NCI-H2227 treated with DMSO at 0.1 percent for 48 hours (cell line): ENCODE results near the gene ANKRD63.

ENCODE experiments used
- DNase-seq: peaks from one replicate; lab custom pipeline; 2025; lab: John Stamatoyannopoulos, UW

Gene ANKRD63

DNA sequence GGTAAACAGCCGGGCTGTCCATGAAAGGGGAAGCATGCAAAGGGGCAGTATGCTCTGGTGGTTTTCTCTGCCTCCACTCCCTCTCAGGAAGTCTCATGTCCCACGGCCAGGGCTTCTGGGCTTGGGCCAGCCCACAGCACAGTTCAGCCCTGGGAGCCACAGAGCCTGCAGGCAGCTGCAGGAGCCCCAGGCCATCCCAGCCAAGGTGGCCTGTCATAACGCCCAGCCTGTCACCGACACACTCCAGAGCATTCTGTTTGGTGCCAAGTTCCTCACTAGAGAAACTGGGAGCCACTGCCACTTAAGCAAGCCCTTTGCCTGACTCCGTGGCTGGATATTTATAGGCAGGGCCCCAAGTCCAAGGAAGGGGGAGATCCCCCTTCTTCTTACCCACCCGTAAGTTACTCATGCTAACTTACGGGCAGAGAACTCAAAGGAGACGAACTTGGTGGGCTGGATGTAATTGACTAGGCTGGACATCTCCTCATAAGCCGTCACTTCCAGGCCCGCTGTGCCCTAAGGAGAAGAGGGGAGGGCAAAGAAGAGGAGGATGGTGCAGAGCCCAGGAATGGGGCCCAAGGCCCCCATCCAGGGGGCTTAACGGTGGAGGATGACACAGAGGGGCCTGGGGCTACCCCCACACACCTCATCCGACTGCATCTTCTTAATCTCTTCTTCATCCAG is 13.2 kb upstream of the ANKRD63 start:
- DNase-seq, result no peak

DNA sequence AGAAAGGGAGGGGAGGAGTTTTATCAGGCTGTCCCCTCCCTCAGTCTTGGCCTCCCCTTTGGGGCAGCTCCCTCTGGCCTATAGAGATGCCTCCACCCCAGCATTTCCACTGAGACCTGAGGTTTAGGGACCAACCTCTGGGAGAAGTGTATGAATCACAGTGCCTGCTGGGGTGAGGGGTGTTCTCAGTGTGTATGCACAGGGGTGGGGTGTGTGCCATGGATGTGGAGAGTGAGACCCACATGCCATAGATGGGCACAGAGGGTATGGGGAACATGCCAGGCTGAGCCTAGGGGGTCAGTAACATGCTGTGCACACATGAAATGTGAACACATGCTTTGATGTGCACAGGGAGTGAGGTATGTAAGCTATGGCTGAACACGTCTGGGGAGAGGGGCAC is 12.4 kb upstream of the ANKRD63 start:
- no peak for DNase-seq

DNA sequence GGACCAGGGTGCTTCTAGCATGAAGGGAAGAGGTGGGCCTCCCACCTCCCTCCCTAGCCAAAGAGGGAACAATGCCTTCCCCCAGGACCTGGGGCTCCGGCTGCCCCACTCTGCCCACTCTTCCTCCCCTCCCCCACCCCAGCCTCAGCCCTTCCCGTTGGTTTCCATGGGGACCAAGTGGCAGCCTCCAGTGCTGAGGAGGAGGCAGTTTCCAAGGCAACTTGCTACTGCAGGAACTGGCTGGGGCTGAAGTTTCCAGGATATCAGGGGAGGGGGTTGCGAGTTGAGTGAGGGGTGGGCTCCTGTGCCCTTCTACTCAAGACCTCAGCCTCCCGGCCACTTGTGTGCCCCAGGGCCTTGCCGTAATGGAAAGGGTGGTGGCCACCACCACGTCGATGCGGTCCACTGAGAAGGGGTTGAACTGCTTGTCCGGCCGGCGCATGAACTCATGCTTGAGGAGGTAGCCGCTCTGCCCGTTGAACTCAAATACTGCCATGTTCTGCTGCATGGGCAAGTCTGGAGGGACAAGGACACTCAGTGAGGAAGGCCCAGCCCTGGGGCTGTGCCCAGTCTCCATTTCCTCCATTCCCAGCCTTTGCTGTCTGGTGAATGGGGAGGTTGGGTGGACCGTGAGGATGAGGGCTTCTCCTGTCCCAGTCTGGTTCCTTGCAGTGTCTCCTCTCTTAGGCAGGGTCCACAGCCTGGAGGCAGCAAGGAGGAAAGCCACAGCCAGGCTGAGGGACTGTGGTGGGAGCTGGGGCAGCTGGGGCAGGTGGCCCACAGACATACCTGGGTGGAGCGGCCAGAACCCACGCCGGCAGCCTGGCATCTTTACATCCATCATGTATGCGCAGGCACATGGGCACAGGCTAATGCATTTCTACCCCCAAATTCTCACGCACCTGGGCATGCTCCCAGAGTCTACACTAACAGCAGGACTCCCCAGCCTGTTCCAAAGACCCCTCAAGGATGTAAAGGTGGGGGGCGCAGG is 11.3 kb upstream of the ANKRD63 start:
- DNase-seq, result no peak

DNA sequence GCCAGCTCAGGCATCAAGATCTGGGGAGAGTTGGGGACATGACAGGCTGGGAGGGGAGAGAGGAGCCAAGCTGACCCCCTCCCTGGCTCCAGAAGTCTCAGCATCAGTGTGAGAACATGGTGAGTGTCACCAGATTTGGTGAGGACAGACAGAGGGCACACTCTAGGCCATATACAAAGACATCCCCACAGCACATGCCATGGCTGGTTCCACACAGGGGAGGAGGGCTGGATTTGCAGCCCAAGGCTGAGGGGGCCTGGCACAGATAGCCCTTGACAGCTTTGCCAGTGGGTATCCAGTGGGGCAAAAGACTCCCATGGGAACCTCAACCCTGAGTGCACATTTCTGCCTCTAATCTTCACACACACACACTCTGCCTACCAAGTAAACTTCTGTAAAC is 10.1 kb upstream of the ANKRD63 start:
- no peak for DNase-seq

DNA sequence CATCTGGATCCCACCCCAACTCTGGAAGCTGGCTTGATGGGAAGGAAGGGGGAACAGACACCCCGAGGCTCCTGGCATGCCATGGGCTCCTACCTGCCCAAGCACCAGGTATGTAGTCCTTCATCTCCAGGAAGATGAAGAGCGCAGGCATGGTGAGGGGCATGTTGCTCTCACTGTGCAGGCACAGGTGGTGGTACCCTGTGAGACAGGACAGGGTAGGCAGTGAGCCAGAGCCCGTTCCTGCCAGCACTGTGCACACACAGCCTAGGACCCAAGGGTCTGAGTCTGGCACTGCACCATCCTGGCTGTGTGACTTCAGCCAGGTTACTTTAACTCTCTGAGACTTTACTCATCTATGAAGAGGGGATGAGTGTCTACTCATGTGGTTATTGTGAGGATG is 9.4 kb upstream of the ANKRD63 start:
- no peak for DNase-seq

DNA sequence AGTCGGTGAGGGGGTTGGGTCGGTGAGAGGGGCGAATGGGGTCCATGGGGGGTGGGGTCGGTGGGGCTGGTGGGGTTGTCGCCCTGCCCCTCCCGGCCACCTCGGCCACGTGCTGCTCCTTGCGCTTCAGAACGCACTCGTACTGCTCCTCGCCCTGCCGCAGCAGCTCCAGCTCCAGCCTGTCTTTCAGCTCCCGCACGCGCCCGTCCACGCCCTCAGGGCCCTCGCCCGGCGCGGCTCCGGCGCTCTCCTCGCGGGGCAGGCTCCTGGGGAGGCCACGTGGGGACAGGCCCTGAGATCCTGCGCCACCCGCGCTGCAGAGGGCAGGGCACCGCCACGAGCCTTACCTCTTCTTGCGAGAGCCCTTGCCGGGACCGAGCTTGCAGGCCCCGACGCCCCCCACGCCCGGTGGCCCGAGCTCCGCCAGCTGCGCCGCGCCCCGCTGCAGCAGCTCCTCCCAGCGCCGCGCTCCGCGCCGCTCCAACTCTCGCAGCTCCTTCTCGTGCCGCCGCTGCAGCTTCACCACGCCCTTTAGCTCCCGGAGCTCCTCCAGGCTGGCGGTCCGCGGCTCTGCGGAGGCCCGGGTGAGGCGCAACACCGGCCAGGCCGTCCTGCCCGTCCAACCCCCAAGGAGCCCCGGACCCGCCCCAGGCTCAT is 8.2 kb upstream of the ANKRD63 start:
- DNase-seq, result peak; percentile 42

DNA sequence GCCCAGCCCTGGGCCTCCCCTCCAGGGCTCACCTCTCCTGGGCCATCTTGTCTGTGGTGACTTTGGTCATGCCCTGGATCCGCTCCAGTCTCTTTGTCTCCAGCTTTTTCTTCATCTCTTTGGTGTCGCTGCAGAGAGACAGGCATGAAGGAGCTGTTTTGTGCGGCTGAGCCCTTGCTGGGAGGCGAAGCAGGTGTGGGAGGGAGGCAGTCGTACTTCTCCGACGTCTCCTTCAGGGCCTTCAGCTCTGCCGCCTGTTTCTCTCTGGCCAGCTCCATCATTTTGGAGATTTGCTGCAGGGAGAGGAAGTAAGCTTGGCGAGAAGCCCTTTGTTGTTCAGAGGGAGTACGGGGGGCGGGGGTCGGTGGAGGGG is 7.7 kb upstream of the ANKRD63 start:
- no peak for DNase-seq

DNA sequence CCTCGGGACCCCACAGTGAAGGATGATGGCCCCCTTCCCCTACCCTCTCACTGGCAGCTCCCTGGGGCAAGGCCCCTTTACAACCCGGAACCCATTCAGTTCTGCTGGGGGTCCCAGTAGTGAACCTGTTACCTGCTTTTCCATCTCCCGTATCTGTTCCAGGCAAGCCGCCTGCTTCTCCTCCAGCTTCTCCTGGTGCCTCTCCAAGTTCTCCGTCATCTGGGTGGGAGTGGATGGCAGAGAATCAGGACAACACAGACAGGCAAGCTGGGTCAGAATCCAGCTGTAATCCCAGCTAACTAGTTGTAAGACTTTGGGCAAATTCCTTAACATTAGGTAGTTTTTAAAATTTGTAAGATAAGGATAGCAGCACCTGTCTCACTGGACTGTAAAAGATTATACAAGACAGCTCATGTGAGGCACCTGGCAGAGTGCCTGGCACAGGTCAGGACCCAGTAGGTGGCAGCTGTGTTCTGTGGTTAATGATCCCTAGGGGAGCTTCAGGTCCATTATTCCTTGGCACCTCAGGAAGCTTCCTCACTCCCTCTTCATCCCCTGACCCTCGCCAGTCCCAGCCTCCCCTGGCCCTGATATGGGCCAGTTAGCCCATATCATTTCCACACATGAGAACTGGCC is 6.4 kb upstream of the ANKRD63 start:
- DNase-seq, result no peak

DNA sequence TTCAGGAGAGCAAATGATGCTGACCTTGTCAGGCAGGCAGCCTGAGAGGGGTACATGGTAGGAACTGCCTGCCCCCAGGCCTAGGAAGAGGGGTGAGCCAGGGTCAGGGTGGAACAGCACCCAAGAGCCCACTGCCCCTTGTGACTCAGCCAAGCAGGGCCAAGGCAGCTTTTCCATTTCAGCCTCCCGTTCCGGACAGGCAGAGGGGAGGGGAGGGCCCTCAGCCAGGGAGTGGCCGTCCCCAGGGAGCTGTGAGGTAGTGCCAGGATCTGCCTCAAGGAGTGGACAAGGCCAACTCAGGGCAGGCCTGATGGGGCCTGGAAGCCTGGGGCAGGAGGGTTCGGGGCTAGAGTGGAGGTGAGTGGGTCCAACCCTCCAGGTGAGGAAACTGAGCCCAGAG is 5.1 kb upstream of the ANKRD63 start:
- DNase-seq, result no peak

DNA sequence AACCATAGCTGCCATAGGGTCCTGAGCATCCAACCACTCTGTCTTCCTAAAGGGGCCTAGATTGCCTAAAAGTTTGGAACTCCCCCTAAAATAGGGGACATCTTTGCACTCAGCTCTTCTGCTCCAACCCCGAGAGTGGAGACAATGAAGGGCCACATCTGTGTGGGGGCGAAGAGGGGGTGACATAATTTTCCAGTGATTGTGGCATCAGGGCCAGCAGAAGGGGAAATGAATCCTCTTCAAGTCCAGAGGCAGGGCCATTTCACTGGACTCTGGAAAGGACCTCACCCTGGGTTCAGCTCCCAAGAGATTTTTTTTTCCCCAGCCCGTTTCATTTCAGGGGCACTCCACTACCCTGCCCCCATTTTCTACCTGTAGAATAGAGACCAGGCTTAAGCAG is 4.6 kb upstream of the ANKRD63 start:
- no peak for DNase-seq

DNA sequence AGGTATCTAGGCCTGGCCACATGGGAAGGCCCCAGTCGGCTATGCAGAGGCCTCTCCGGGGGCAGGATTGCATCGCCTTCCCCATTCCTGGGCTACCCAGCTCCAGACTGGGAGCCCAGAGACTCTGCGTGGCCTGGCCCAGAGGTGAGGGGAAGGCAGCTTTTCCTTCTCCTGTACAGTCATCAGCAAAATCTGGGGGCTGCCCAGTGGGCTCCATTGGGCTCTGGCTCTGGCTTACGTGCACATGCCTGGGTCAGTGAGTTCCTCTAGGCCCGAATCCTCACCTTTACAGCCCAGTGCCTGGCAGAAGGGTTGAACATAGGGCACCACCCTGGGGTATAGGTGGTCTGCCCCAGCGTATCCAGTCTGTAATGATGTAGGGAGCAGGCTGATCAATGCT is 3.9 kb upstream of the ANKRD63 start:
- DNase-seq, result no peak

DNA sequence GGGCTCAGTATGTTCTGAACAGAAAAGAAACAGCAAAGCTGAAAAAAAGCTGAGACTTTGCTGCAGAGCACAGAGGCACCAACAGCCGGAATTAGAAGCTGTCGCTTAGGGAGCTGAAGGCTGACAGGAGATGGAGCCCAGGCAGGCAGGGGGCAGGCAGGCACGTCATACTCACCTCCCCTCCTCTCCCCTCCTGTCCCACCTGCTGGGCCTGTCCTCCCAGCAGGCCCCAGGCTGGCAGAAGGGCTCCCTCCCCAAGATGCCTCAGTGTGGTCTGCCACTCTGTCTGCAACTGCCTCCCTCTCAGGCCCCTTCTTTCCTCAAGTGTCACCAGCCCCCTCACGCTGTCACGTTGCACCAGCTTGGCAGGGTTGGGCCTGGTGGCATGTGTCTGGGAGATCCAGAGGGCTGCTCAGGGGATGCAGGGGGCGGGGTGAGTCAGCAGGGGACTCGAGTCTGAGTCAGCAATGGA is 3.2 kb upstream of the ANKRD63 start:
- no peak for DNase-seq

DNA sequence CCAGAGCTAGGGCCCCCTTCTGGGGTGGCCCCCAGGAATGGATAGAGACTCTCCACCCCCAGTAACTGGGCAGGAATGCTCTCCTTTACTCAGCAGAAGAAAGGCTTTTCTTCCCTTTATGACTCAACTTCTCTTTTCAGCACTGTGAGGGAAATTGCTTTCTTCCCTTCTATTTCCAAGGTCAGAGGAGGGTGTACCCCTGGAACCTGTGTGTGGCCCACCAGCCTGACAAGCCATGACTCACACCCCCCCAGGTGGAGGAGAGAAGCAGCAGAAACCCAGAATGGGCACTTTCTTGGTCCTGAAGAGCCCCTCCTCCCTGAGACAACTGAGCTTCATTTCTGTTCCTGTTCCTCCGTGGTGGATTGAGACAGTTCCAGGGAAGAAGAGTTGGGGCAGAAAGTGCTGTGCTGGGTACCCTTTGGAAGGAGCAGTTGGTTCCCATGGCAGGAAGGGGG is 2.7 kb upstream of the ANKRD63 start:
- no peak for DNase-seq

DNA sequence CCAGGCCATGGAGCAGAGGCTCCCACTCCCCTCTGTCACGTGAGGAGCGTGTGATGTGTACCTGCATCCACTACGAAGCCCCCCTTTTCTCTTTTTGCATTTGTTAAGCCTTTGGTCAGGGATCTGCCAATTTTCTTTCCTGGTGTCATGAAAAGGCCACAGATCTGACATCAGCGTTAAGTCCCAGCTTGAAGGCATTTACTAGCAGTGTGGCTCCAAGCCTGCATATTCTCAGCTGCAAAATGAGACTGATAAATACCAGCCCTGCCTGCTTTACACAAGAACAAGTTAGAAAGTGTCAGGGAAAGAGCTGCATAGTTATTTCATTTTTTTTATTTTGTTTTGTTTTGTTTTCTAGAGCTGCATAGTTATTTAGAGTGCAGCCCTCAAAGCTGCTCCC is 2.3 kb upstream of the ANKRD63 start:
- no peak for DNase-seq

DNA sequence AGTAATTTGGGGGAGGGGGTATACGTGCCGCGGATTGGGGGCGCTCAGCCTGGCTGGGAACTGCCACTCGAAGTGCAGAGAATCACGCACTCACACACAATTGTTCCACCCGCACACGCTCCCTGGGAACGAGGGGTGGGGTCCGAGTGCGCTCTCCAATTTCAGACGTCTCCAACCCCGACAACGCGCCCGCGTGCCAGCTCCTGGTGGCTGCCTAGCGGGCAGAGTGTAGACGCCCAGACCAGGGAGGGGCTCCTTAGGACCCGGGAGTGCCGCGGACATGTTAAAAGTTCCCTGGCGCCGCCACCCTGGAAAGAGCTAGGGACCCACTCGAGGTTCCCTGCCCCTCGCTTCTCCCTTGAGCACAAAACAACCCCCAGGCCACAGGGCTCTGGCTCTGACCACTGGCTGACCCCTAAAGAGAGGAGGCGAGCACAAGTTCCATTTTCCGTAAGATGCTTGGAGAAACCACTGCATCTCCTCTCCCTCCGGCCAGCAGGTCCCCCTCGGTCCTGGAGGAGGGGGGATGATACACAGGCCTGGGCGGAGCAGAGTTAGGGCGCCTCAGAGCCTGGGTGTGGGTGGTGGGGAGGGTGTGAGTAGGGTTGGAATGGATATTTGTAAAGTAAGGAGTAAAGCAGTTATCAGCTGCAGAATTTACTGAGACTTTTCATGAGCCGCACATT is 894 bp upstream of the ANKRD63 start:
- DNase-seq, result no peak

DNA sequence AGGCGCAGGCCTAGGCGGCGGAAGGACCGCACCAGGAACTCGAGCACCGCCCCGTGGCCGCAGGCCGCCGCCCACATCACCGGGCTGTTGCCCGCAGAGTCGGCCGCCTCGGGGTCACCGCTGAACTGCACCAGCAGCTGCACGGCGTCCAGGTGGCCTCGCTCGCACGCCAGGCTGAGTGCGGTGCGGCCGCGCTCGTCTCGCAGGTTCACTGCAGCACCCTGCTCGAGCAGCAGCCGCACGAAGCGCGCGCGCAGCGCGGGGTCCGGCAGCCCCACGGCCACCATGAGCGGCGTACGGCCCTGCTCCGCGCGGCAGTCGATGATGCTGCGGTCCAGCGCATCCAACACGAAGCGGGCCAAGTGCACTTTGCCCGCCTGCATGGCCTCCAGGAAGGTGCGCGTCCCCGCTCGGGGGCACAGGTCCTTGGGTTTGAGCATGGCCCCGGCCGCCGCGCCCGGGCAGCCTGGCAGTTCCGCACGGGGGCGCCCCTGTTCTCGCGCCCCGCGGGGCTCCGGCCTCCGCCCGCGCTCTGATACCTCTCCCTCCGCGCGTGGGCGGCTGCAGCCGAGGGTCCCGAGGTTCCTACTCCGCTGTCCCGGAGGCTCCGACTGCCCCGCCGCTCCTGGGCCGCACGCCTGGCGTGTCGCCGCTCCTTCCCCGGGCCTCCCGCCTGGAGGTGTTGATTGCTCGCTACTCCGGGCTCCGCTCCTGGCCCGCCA is 556 bp downstream of the ANKRD63 start:
- no peak for DNase-seq

DNA sequence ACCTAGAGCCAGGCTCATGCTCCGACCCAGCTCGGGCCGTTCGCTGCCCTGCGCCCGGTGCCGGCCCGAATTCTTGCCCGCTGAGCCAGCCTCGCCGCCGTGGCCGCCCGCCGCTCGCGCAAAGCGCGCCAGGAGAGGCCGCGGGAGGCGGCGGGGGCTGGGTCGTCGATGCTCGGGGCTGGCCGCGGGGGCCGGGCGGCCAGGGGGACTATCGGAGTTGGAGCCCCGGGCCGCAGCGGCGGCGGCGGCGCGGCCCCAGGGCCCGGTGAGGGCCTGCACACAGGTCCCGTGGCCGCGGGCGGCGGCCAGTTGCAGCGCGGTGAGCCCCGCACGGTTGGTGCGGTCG is 1.1 kb downstream of the ANKRD63 start:
- DNase-seq, result no peak

DNA sequence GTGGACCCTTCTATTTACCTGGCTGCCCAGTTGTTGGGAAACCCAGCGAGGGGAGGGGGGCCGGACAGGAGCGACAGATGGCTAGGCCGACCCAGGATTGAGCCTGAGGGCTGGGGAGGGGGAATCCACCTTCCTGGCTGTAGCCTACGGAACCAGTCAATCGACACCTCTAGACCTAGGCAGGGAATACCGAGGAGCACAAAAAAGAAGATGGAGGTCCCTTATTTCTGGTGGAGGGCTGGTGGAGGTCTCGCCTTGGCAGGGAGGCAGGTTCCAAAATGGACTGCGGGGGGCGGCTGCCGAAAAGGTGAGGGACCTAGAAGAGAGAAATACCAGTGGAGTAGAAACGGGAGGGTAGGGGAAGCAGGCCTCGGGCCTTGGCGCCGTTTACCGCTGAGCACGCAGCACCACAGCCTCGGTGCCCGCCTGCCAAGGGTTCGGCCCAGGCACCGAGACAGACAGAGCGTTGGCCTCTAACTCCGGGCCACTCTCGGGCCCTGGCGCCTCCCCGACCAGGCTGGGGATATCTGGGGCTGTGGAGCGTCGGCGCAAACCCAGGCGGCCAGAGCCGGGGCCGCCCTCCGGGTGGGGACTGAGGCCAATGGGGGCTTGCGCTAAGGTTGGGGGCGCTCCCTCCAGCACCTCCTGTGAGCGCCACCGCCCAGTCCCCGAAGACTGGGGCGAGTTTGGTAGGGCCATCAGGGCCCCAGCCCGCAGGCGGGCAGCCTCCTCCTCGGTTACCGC is 1.6 kb downstream of the ANKRD63 start:
- no peak for DNase-seq

DNA sequence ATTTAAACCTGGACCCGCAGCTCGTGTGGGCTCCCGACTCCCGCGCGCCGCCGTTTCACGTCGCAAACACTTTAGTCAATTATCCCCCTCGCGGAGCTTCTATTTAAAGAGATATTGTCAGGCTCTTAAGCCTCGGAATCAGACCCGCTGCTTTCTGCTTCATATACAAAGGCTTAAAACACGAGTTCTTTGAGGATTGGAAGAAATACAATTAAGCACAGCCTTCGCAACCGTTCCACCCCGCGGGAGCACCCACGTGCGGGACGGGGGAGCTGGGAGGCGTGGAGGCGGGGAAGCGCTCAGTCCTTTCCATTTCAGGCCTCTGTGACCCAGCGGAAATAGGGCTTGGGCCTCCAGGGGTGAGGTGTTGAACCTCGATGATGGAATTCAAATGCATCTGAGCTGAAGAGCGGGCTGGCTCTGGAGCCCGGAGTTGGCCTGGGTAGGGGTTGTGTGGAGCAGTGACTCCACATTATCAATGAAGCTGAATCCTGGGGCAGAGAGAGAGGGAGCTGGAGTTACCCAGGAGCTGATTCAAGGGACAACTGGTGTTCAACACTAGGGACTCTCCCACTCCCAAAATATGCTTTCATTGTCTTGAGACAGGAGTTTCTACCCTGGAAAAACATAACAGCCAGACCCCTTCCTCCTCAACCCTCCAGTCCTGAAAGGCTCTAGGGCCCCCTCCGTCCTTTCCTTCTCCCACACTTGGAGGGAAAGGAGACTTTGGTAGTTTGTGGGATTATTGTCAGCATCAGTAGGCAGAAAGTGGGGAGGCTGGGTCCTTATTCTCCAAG is 2.4 kb downstream of the ANKRD63 start:
- no peak for DNase-seq
